HG03442 (cell line): ENCODE data around the gene SIDT2.

Source experiments
- ATAC-seq: cut with Tn5 transposase; IDR thresholded peaks from one replicate; pipeline ENCODE4 v1.9.1; 2021; ENCODE audit warnings: mild to moderate bottlenecking, moderate library complexity; ENCODE audit not compliant: unreplicated experiment

Gene SIDT2

GRCh38 chr11:117220999-117221774, 42.6 kb downstream of the SIDT2 start:
- no peak for ATAC-seq

- ATAC-seq, result no peak
These were observed 43.4 kb downstream of the SIDT2 start for GRCh38 chr11:117221775-117222517.

- no peak for ATAC-seq
These were observed 44.6 kb downstream of the SIDT2 start for GRCh38 chr11:117222991-117223740.

DNA sequence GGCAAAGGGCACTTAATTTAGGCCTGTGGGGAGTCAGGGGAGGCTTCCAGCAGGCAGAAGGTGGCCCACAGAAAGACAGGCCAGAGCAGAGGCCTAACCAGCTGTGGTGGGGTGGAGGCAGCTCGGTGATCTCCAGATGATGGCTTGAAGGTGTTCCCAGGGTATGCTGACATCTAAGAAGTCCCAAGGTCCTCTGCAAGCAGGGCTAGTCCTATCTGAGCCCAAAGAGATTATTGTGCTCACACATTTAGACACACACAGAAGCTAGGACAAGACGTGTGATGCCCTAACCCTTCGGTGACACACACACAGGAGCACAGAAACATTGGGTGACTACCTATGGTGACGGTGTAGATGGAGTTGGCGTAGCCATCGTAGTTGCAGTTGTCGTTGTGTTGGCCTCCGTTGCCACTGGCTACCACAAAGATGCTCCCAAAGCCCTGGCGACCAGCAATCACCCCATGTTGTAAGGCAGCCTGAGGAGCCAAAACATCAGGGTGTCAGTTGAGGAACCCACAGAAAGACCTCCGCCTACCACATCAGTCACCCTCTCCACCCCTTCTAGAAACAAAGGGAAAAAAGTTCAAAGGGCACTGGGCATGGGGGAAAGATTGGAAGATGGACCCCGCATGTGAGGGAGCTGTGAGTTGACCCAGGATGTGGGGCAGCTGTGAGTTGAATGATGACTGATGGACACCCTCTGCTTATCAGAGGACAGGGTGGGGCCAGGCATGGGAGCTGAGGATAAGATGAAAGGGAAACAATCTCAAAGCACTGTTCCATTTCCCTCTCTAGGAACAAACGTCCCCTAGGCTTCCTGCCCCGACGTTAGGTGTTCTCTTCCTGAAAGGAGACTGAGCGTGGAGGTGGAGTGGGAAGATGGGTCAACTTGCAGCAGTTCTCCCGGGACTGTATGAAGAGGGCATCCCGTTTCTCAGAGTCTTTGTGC, 45.5 kb downstream of the SIDT2 start:
- no peak for ATAC-seq

GRCh38 chr11:117225553-117226170, 47.1 kb downstream of the SIDT2 start:
- ATAC-seq, result no peak

- peak; percentile 38 for ATAC-seq
These were observed 48.1 kb downstream of the SIDT2 start for GRCh38 chr11:117226388-117227385.

DNA sequence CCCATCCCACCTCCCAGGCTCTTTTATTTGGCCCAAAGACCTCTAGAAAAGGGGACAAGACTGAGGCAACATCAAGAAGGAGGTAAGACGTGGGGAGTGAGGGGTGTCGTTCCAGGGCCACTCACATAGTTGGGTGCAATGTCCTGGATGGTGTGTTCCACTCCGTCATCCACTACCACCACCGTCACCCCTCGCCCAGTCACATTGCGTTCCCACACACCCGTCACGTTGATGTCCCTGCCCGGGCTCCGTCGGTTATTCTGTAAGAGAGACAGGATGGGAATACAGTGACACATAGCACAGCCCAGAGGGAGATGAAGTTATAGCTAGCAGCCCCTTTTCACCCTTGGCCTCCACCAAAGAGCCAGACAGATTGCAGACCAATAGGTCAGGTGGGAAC, 49.5 kb downstream of the SIDT2 start:
- no peak for ATAC-seq

GRCh38 chr11:117229411-117229810, 50.9 kb downstream of the SIDT2 start:
- no peak for ATAC-seq

- ATAC-seq, result no peak
These were observed 51.4 kb downstream of the SIDT2 start for GRCh38 chr11:117229931-117230285.

GRCh38 chr11:117230286-117230961, 51.9 kb downstream of the SIDT2 start:
- ATAC-seq, result no peak

GRCh38 chr11:117230999-117231841, 52.7 kb downstream of the SIDT2 start:
- ATAC-seq, result no peak

GRCh38 chr11:117231842-117232091, 53.2 kb downstream of the SIDT2 start, which contains the start of gene PCSK7:
Gene PCSK7, minus strand, starts transcription at chr11:117232073. Its CDS starts 2,229 bp downstream, at chr11:117229844.
- ATAC-seq, result no peak

- peak; percentile 64 for ATAC-seq
These were observed 53.7 kb downstream of the SIDT2 start, which contains the start of gene RNF214 for GRCh38 chr11:117232092-117232878. Gene RNF214, plus strand, starts transcription at chr11:117232671. Its CDS starts 1,602 bp downstream, at chr11:117234273.

DNA sequence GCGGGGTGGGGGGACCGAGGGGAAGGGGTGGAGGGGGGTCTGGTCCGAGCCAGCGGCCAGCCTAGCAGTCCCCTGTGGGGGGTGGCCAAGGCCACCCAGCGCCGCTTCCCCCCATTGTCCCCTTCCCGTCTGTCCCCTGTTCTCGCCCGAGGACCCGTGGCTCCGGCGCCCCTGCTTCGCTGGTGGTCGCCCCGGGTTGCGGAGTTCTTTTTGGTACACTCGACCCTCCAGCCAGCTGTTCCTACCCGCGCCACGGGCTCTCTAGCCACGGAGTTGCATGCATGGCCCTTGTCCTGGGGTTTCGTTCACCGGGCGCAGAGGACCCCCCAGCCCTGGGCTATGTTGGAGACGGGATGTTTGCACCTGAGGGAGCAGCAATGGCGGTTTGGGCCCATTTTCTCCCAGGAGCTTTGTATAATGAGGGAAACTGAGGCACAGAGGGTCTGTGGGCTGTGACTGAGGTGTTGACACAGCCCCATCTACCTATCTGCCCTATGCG, 54.4 kb downstream of the SIDT2 start:
- ATAC-seq, result no peak

GRCh38 chr11:117238221-117238620, 59.7 kb downstream of the SIDT2 start:
- ATAC-seq, result no peak

GRCh38 chr11:117239295-117239694, 60.8 kb downstream of the SIDT2 start:
- ATAC-seq, result no peak
